Measurements from ENCODE around the gene PDGFD. TPM values are rescaled to one million over a fixed set of nuclear protein-coding genes. Genes with fewer than 3 reads are reported as not detected.

The PDGFD gene
- total RNA-seq, 1 experiment from 2014 or later: 1.7 TPM

GRCh38 chr11:104055596-104055995, 108.4 kb downstream of the PDGFD start:
- H2BK15ac ChIP-seq (ENCODE audit: low read depth, low read length): no peak overlapping the region
- H3K23me2 ChIP-seq (ENCODE audit: insufficient read length, low read depth, low read length, poor library complexity, severe bottlenecking): no peaks in the 10 kb centered on the region
- Mint-ChIP-seq H3K4me1 (peaks cover 19 to 22% of the 10 kb centered on the region in 2 experiments), H3K27me3 (ENCODE audit: low read depth) (no peaks in the 10 kb centered on the region), H3K36me3 (ENCODE audit: insufficient read depth in 1 of 3, low read depth in 3 of 3) (no peaks in the 10 kb centered on the region), H3K27ac (no peak overlapping the region), H3K4me3 (no peak overlapping the region), H3K9me3 (no peaks in the 10 kb centered on the region)
- no peak for DNase-seq
- H3K4me2 ChIP-seq (ENCODE audit: insufficient read depth, insufficient read length, low read length): no peak overlapping the region
- no peak overlapping the region for H2BK20ac ChIP-seq (ENCODE audit: low read depth, low read length, poor library complexity, severe bottlenecking)
- H3K27me3 ChIP-seq (ENCODE audit: insufficient read depth, low read length): no peaks in the 10 kb centered on the region
- no peak overlapping the region for H4K5ac ChIP-seq (ENCODE audit: insufficient read length, low read depth, low read length)
- no peak overlapping the region for H3K18ac ChIP-seq (ENCODE audit: insufficient read length, low read depth, low read length)
- no peak overlapping the region for H3K23ac ChIP-seq (ENCODE audit: insufficient read length, low read depth, low read length)
- H2AFZ ChIP-seq (ENCODE audit: low read length): no peak overlapping the region
- no peak overlapping the region for H4K8ac ChIP-seq (replicated peaks; ENCODE audit: insufficient read length, low read depth, low read length)
- no peak overlapping the region for H2BK5ac ChIP-seq (ENCODE audit: insufficient read length, low read length)
- H3K79me2 ChIP-seq (ENCODE audit: insufficient read depth, low read length): no peaks in the 10 kb centered on the region
- no peaks in the 10 kb centered on the region for H3K79me1 ChIP-seq (ENCODE audit: insufficient read depth, low read depth, low read length, poor library complexity, severe bottlenecking)
- no peak overlapping the region for H4K91ac ChIP-seq (ENCODE audit: insufficient read length, low read depth, low read length)
- no peak overlapping the region for H2BK12ac ChIP-seq (ENCODE audit: insufficient read length, low read depth, low read length)
- no peak overlapping the region for H3K27ac ChIP-seq (ENCODE audit: insufficient read length, low read depth, low read length)
- H2AK5ac ChIP-seq (ENCODE audit: insufficient read length, low read length): no peak overlapping the region
- TF ChIP-seq CTCF (conservative IDR thresholded peaks at IDR 0.05): no peak
- H3K4ac ChIP-seq (ENCODE audit: low read depth, low read length): no peak overlapping the region
- H3K9me3 ChIP-seq (ENCODE audit: control insufficient read depth, low read depth, low read length): no peaks in the 10 kb centered on the region
- no peak overlapping the region for H3K14ac ChIP-seq (ENCODE audit: insufficient read depth, low read length)
- no peaks in the 10 kb centered on the region for H4K20me1 ChIP-seq (ENCODE audit: control insufficient read depth, insufficient read depth, insufficient read length)
- H3K9ac ChIP-seq (ENCODE audit: extremely low read depth, insufficient read length, low read length): no peak overlapping the region
- H2BK120ac ChIP-seq (ENCODE audit: low read depth, low read length, poor library complexity, severe bottlenecking): no peak overlapping the region
- H3T11ph ChIP-seq (ENCODE audit: low read length): no peak overlapping the region
- WGBS (ENCODE audit: extremely low coverage, insufficient read length, low lambda C conversion rate): no CpG with 5 or more reads among the region's 1 CpG
- no peak overlapping the region for H3K56ac ChIP-seq (ENCODE audit: insufficient read length, low read depth, low read length)
- 0 out of 2 replicates have a peak, but pooled peaks cover 3% of the 10 kb centered on the region for H3K4me1 ChIP-seq (ENCODE audit: insufficient read depth, low read length)
